ENCODE measurements around the gene NR6A1.

The NR6A1 gene

DNA sequence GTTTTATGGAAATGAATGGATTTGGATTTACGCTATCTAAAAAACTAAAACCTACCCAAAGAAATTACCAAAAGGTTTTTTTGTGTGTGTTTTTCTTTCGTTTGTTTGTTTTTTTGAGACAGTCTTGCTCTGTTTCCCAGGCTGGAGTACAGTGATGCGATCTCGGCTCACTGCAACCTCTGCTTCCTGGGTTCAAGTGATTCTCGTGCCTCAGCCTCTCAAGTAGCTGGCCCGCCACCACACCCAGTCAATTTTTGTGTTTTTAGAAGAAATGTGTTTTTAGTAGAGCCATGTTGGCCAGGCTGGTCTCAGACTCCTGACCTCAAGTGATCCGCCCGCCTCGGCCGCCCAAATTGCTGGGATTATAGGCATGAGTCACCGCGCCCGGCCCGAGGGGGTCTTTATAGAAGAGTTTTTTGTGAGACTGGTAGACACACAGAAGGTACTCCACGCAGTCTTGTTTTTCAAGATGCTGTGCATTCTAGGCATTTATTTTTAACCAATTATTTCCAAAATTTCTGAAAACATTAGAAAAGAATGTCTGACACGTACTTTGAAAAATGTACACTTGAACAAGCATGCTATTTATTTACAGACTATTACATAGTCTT, 75.7 kb downstream of the NR6A1 start:
- no peak overlapping the region for H3K9ac ChIP-seq (ENCODE audit: low read depth, low read length, poor library complexity, severe bottlenecking)
- H3K79me2 ChIP-seq (ENCODE audit: insufficient read depth, low read length) = peaks cover 5% of the 10 kb centered on the region; the same call in 1 of the 2 replicates
- no peaks in the 10 kb centered on the region for H3F3A ChIP-seq (ENCODE audit: low read depth)
- no peak overlapping the region for H2AFZ ChIP-seq (ENCODE audit: low read length)
- TF ChIP-seq, protein P1, sequence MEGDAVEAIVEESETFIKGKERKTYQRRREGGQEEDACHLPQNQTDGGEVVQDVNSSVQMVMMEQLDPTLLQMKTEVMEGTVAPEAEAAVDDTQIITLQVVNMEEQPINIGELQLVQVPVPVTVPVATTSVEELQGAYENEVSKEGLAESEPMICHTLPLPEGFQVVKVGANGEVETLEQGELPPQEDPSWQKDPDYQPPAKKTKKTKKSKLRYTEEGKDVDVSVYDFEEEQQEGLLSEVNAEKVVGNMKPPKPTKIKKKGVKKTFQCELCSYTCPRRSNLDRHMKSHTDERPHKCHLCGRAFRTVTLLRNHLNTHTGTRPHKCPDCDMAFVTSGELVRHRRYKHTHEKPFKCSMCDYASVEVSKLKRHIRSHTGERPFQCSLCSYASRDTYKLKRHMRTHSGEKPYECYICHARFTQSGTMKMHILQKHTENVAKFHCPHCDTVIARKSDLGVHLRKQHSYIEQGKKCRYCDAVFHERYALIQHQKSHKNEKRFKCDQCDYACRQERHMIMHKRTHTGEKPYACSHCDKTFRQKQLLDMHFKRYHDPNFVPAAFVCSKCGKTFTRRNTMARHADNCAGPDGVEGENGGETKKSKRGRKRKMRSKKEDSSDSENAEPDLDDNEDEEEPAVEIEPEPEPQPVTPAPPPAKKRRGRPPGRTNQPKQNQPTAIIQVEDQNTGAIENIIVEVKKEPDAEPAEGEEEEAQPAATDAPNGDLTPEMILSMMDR (conservative IDR thresholded peaks at IDR 0.05; ENCODE audit: low read length) = no peak
- no peak for TF ChIP-seq EZH2phosphoT487 (IDR thresholded peaks at IDR 0.05; ENCODE audit: borderline replicate concordance)
- no peak overlapping the region for H3K4me3 ChIP-seq (ENCODE audit: low read length, poor library complexity, severe bottlenecking)
- H3K36me3 ChIP-seq (ENCODE audit: insufficient read depth, low read length) = no peaks in the 10 kb centered on the region
- H3K4me2 ChIP-seq (ENCODE audit: low read depth, low read length, poor library complexity, severe bottlenecking) = no peak overlapping the region
- H4K20me1 ChIP-seq (ENCODE audit: insufficient read depth, low read length, poor library complexity, severe bottlenecking) = peaks cover 3% of the 10 kb centered on the region
- no peaks in the 10 kb centered on the region for H3K27me3 ChIP-seq (ENCODE audit: insufficient read depth, low read length, poor library complexity, severe bottlenecking)
- no peaks in the 10 kb centered on the region for H3K9me2 ChIP-seq (replicated peaks; ENCODE audit: low read depth, low read length)
- no peaks in the 10 kb centered on the region for H3K4me1 ChIP-seq (ENCODE audit: insufficient read depth, low read length, poor library complexity, severe bottlenecking)
- no peaks in the 10 kb centered on the region for H3K9me3 ChIP-seq (ENCODE audit: insufficient read depth, low read depth, low read length)

DNA sequence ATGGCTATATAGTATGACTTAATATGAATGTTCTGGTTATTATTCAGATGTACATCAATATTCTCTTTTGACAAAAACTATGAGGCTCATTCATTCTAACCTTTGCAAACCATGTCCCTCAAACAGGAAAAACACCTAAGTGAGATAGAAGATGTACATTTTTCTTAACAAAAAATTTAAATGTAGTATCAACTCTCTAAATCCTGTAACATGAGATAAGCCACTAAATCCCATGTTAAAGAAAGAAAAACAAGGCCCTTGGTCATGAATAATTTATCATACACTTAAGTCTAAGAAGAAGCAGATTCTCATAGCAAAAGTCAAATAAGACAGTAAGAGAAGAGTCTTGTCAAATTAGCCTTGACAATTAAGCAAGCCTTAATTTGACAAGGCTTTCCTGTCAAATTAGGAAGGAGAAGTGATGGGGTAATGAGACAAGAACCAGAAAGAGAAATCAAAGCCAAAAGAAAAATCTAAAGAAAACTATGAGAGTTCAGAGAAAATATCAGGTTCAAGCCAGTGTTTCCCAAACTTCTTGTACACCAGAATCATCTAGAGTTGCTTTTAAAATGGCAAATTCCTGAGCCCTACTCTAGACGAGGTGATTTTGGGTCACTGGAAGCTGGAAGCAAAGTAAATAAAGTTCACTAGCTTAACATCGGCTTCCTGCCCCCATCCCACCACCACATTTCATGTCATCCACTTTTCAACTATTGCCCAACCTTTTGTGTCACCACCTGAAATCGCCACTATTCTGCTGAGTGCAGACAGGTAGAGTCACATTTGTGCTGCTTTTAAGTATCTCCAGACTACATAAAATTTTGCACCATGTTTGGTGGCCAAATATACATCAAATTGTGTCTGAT, 76.5 kb downstream of the NR6A1 start:
- Histone ChIP-seq H3K79me2 (ENCODE audit: insufficient read depth, low read length) (peaks cover 5% of the 10 kb centered on the region; the same call in 1 of the 2 replicates), H3K36me3 (ENCODE audit: insufficient read depth, low read length) (no peaks in the 10 kb centered on the region), H3K4me1 (ENCODE audit: insufficient read depth, low read length, poor library complexity, severe bottlenecking) (no peaks in the 10 kb centered on the region), H3K4me3 (ENCODE audit: low read length, poor library complexity, severe bottlenecking) (no peak overlapping the region), H3K9me2 (replicated peaks; ENCODE audit: low read depth, low read length) (no peaks in the 10 kb centered on the region), H3K9ac (ENCODE audit: low read depth, low read length, poor library complexity, severe bottlenecking) (no peak overlapping the region), H3K27me3 (ENCODE audit: insufficient read depth, low read length, poor library complexity, severe bottlenecking) (no peaks in the 10 kb centered on the region), H2AFZ (ENCODE audit: low read length) (no peak overlapping the region), H3F3A (ENCODE audit: low read depth) (no peaks in the 10 kb centered on the region), H3K9me3 (ENCODE audit: insufficient read depth, low read depth, low read length) (no peaks in the 10 kb centered on the region), H4K20me1 (ENCODE audit: insufficient read depth, low read length, poor library complexity, severe bottlenecking) (peaks cover 3% of the 10 kb centered on the region), H3K4me2 (ENCODE audit: low read depth, low read length, poor library complexity, severe bottlenecking) (no peak overlapping the region)
- TF ChIP-seq, protein P1 (conservative IDR thresholded peaks at IDR 0.05; ENCODE audit: low read length) = no peak
- TF ChIP-seq EZH2phosphoT487 (IDR thresholded peaks at IDR 0.05; ENCODE audit: borderline replicate concordance) = no peak

DNA sequence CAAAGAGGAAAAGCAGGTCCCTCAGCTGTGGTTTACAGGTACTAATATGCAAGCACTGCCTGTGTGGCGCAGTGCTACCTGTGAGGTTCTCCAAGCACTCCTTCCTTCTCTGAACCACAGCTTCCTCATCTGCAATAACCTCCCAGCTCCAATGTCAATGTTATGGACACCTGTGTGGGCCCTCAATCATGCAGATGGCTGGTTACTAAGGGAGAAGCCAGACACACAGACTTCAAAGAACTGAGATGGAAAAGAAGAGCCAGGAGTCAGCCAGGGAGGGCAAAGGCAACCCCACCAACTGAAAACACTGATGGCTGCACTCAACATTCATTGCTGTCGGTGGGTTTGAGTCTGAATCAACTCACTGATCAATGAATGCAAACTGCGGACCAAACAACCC, 77.7 kb downstream of the NR6A1 start:
- Histone ChIP-seq H3K9ac (ENCODE audit: low read depth, low read length, poor library complexity, severe bottlenecking) (no peak overlapping the region), H3K36me3 (ENCODE audit: insufficient read depth, low read length) (no peaks in the 10 kb centered on the region), H3K4me2 (ENCODE audit: low read depth, low read length, poor library complexity, severe bottlenecking) (no peak overlapping the region), H3K27me3 (ENCODE audit: insufficient read depth, low read length, poor library complexity, severe bottlenecking) (no peaks in the 10 kb centered on the region), H3K4me1 (ENCODE audit: insufficient read depth, low read length, poor library complexity, severe bottlenecking) (no peaks in the 10 kb centered on the region), H3K9me3 (ENCODE audit: insufficient read depth, low read depth, low read length) (no peaks in the 10 kb centered on the region), H3K4me3 (ENCODE audit: low read length, poor library complexity, severe bottlenecking) (no peak overlapping the region), H3K79me2 (ENCODE audit: insufficient read depth, low read length) (peaks cover 5% of the 10 kb centered on the region; the same call in 1 of the 2 replicates), H2AFZ (ENCODE audit: low read length) (no peak overlapping the region), H4K20me1 (ENCODE audit: insufficient read depth, low read length, poor library complexity, severe bottlenecking) (peaks cover 3% of the 10 kb centered on the region), H3F3A (ENCODE audit: low read depth) (no peaks in the 10 kb centered on the region), H3K9me2 (replicated peaks; ENCODE audit: low read depth, low read length) (no peaks in the 10 kb centered on the region)
- TF ChIP-seq EZH2phosphoT487 (IDR thresholded peaks at IDR 0.05; ENCODE audit: borderline replicate concordance) = no peak
- TF ChIP-seq, protein P1 (conservative IDR thresholded peaks at IDR 0.05; ENCODE audit: low read length) = no peak

Data from Loucy (cell line).